Peyer's patch (tissue), 4 donors: ENCODE measurements around the gene DNAH12. TPM values are rescaled to one million over a fixed set of nuclear protein-coding genes. Genes with fewer than 3 reads are reported as not detected.

Experiments used
- DNase-seq, 3 donors: peaks; one replicate each; pipeline ENCODE4 v3.0.0-alpha.2; 2017 to 2019
- H3K27ac ChIP-seq, 4 donors: fragments of 200-600 bp; sonication (generic); one replicate each; pipeline ENCODE4 v1.5.1; 2016 to 2019
- H3K27me3 ChIP-seq, 2 donors: fragments of 200-600 bp; sonication (generic); one replicate each; pipeline ENCODE4 v1.5.1; 2019
- H3K36me3 ChIP-seq, 3 donors: fragments of 200-600 bp; sonication (generic); one replicate each; pipeline ENCODE4 v1.5.1; 2016 to 2019
- H3K4me1 ChIP-seq, 4 donors: fragments of 200-600 bp; sonication (generic); one replicate each; pipeline ENCODE4 v1.5.1; 2016 to 2019
- H3K4me3 ChIP-seq, 4 donors: fragments of 200-600 bp; sonication (generic); 1 replicate in 3 of 4; 2 replicates in 1 of 4; pipeline ENCODE4 v1.5.1; 2016 to 2019; ENCODE audit warnings: mild to moderate bottlenecking in 1 of 4
- H3K9me3 ChIP-seq, 4 donors: fragments of 200-600 bp; sonication (generic); one replicate each; pipeline ENCODE4 v1.5.1; 2016 to 2019; ENCODE audit warnings: mild to moderate bottlenecking in 1 of 4
- POLR2A ChIP-seq, 2 donors: fragments of 450-650 bp; IDR thresholded peaks; one replicate each; pipeline ENCODE4 v1.5.1; 2017; ENCODE audit warnings: antibody characterized with exemption in 2 of 2, mild to moderate bottlenecking in 2 of 2, moderate library complexity in 2 of 2
- total RNA-seq, 4 donors: library from RNA; depleted of rRNA; stranded (reverse); fragments of >200 nt; gene quantifications; one replicate each; pipeline ENCODE4 v1.1.0, GENCODE V29; 2016
- TF ChIP-seq, protein P1 (sequence below), 6 experiments: fragments of 450-650 bp in 4 of 6; fragments of 200-600 bp in 2 of 6; sonication (generic) in 1 of 6; IDR thresholded peaks; one replicate each; pipeline ENCODE4 v1.5.1; 2017 to 2019; ENCODE audit warnings: antibody characterized with exemption in 6 of 6, mild to moderate bottlenecking in 3 of 6, moderate library complexity in 1 of 6

DNAH12 gene
- total RNA-seq, 4 donors from 2014 or later: 0.13 to 0.35 TPM; not detected in 2

DNA sequence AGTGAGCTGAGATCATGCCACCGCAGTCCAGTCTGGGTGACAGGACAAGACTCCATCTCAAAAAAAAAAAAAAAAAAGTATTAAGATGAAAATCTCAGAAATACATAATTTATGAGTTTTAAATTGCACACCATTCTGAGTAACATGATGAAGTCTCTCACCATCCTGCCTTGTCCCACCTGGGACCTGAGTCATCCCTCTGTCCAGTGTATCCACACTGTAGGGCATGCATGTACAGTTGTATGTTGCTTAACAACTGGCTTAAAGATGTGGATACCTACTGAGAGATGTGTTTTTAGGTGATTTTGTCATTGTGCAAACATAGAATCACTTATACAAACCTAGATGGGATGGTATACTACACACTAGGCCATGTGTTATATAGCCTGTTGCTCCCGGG lies 268.8 kb downstream of the DNAH12 start:
- H3K36me3 ChIP-seq: peaks cover 0 to 24% (median 0%) of the 10 kb centered on the region in 3 donors
- TF ChIP-seq, protein P1, sequence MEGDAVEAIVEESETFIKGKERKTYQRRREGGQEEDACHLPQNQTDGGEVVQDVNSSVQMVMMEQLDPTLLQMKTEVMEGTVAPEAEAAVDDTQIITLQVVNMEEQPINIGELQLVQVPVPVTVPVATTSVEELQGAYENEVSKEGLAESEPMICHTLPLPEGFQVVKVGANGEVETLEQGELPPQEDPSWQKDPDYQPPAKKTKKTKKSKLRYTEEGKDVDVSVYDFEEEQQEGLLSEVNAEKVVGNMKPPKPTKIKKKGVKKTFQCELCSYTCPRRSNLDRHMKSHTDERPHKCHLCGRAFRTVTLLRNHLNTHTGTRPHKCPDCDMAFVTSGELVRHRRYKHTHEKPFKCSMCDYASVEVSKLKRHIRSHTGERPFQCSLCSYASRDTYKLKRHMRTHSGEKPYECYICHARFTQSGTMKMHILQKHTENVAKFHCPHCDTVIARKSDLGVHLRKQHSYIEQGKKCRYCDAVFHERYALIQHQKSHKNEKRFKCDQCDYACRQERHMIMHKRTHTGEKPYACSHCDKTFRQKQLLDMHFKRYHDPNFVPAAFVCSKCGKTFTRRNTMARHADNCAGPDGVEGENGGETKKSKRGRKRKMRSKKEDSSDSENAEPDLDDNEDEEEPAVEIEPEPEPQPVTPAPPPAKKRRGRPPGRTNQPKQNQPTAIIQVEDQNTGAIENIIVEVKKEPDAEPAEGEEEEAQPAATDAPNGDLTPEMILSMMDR (IDR thresholded peaks at IDR 0.05): no peak
- TF ChIP-seq POLR2A (IDR thresholded peaks at IDR 0.05): no peak
- H3K4me3 ChIP-seq: no peak overlapping the region
- H3K27me3 ChIP-seq: no peaks in the 10 kb centered on the region
- H3K27ac ChIP-seq: no peak overlapping the region
- no peaks in the 10 kb centered on the region for H3K9me3 ChIP-seq
- DNase-seq: no peak
- H3K4me1 ChIP-seq: no peaks in the 10 kb centered on the region

DNA sequence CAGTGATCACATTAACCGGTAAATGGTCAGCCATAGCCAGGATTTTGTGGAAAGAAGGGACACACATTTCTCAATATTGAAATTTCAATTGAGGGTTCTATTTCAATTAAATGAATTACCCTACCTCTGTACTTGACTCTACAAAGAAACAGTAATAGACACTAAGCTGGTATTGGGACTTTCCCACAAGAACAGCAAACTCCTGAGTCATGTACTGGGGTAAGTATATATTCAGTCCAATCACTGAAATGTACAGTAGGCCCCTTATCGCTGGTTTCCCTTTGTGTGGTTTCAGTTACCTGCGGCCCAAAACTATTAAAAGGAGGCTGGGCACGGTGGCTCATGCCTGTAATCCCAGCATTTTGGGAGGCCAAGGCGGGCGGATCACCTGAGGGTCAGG lies 269.3 kb downstream of the DNAH12 start:
- Histone ChIP-seq H3K4me1 (no peaks in the 10 kb centered on the region), H3K36me3 (peaks cover 0 to 28% (median 0%) of the 10 kb centered on the region in 3 donors), H3K27me3 (no peaks in the 10 kb centered on the region), H3K4me3 (no peak overlapping the region), H3K27ac (no peak overlapping the region), H3K9me3 (no peaks in the 10 kb centered on the region)
- TF ChIP-seq POLR2A (IDR thresholded peaks at IDR 0.05): no peak
- TF ChIP-seq, protein P1 (IDR thresholded peaks at IDR 0.05): no peak
- no peak for DNase-seq

- DNase-seq: no peak
- Histone ChIP-seq H3K4me3 (no peak overlapping the region), H3K4me1 (no peaks in the 10 kb centered on the region), H3K36me3 (peaks cover 0 to 72% (median 0%) of the 10 kb centered on the region in 3 donors), H3K27ac (no peak overlapping the region), H3K9me3 (no peaks in the 10 kb centered on the region), H3K27me3 (no peaks in the 10 kb centered on the region)
- TF ChIP-seq, protein P1 (IDR thresholded peaks at IDR 0.05): no peak
- no peak for TF ChIP-seq POLR2A (IDR thresholded peaks at IDR 0.05)
Measured at GRCh38 chr3:57268416-57268815, 275.7 kb downstream of the DNAH12 start.

DNA sequence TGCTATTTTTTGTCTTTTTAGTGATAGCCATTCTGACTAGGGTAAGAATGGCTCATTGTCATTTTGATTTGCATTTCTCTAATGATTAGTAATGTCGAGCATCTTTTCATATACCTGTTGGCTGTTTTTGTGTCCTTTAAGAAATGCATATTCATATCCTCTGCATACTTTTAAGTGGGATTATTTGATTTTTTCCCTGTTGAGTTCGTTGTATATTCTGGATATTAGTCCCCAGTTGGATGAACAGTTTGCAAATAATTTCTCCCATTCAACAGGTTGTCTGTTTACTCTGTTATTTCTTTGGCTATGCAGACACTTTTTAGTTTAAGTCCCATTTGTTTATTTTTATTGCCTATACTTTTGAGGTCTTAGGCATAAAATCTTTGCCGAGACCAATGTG lies 282.2 kb downstream of the DNAH12 start:
- no peak for TF ChIP-seq POLR2A (IDR thresholded peaks at IDR 0.05)
- TF ChIP-seq, protein P1 (IDR thresholded peaks at IDR 0.05): no peak
- H3K27ac ChIP-seq: no peak overlapping the region
- no peaks in the 10 kb centered on the region for H3K4me1 ChIP-seq
- DNase-seq: no peak
- H3K36me3 ChIP-seq: peaks cover 0 to 79% (median 3%) of the 10 kb centered on the region in 3 donors
- no peak overlapping the region for H3K4me3 ChIP-seq
- no peaks in the 10 kb centered on the region for H3K9me3 ChIP-seq
- no peaks in the 10 kb centered on the region for H3K27me3 ChIP-seq

- Histone ChIP-seq H3K4me1 (no peaks in the 10 kb centered on the region), H3K27me3 (no peaks in the 10 kb centered on the region), H3K9me3 (no peaks in the 10 kb centered on the region), H3K36me3 (peaks cover 0 to 79% (median 3%) of the 10 kb centered on the region in 3 donors), H3K4me3 (no peak overlapping the region), H3K27ac (no peak overlapping the region)
- TF ChIP-seq POLR2A (IDR thresholded peaks at IDR 0.05): no peak
- TF ChIP-seq, protein P1 (IDR thresholded peaks at IDR 0.05): no peak
- no peak for DNase-seq
Measured at GRCh38 chr3:57261119-57261518, 283.0 kb downstream of the DNAH12 start.

- TF ChIP-seq POLR2A (IDR thresholded peaks at IDR 0.05): no peak
- TF ChIP-seq, protein P1 (IDR thresholded peaks at IDR 0.05): no peak
- no peaks in the 10 kb centered on the region for H3K27me3 ChIP-seq
- DNase-seq: no peak
- no peak overlapping the region for H3K4me3 ChIP-seq
- no peaks in the 10 kb centered on the region for H3K9me3 ChIP-seq
- H3K27ac ChIP-seq: no peak overlapping the region
- peaks cover 0 to 73% (median 3%) of the 10 kb centered on the region in 3 donors for H3K36me3 ChIP-seq
- H3K4me1 ChIP-seq: no peaks in the 10 kb centered on the region
Measured at GRCh38 chr3:57257678-57258077, 286.5 kb downstream of the DNAH12 start.
